Thoracic aorta (tissue), 2 donors: ENCODE data around the gene CRYBA2. TPM values are rescaled to one million over a fixed set of nuclear protein-coding genes. Genes with fewer than 3 reads are reported as not detected.

ENCODE experiments used
- ATAC-seq: fragments of 150-250 bp; one replicate; pipeline ENCODE4 v1.8.0; 2017; ENCODE audit warnings: low read depth; ENCODE audit not compliant: insufficient number of reproducible peaks, low FRiP score
- DNase-seq: peaks from one replicate; pipeline ENCODE4 v3.0.0-alpha.2; 2020; ENCODE audit warnings: low spot score
- H3K27ac ChIP-seq, 2 donors: fragments of 200-600 bp; sonication (generic); 1 replicate in 1 of 2; 2 replicates in 1 of 2; pipeline ENCODE4 v1.5.1; 2016; ENCODE audit warnings: mild to moderate bottlenecking in 2 of 2, moderate library complexity in 2 of 2
- H3K27me3 ChIP-seq: fragments of 200-600 bp; sonication (generic); replicated peaks from 2 replicates; pipeline ENCODE4 v1.6.0; 2016; ENCODE audit warnings: mild to moderate bottlenecking; ENCODE audit not compliant: insufficient read depth
- H3K36me3 ChIP-seq: fragments of 200-600 bp; sonication (generic); one replicate; pipeline ENCODE4 v1.5.1; 2016
- H3K4me1 ChIP-seq, 2 donors: fragments of 200-600 bp; sonication (generic); 1 replicate in 1 of 2; 2 replicates in 1 of 2; pipeline versions ENCODE4 v1.5.1 to v1.6.0; 2016; ENCODE audit warnings: low read depth in 2 of 2, mild to moderate bottlenecking in 1 of 2; ENCODE audit not compliant: control insufficient read depth in 1 of 2
- H3K4me3 ChIP-seq: fragments of 200-600 bp; sonication (generic); 2 replicates; pipeline ENCODE4 v1.5.1; 2016; ENCODE audit warnings: mild to moderate bottlenecking
- H3K9me3 ChIP-seq: fragments of 200-600 bp; sonication (generic); 2 replicates; pipeline ENCODE4 v1.5.1; 2016
- total RNA-seq, 2 donors: library from RNA; depleted of rRNA; stranded (reverse); fragments of >200 nt; gene quantifications; one replicate each; pipeline versions ENCODE4 v1.1.0 to v1.2.3, GENCODE V29; 2016
- TF ChIP-seq, protein P1 (sequence below): fragments of 200-600 bp; sonication (generic); IDR thresholded peaks from one replicate; pipeline ENCODE4 v1.5.1; 2019; ENCODE audit warnings: antibody characterized with exemption

Gene CRYBA2
- total RNA-seq, 2 donors from 2014 or later: not detected

DNA sequence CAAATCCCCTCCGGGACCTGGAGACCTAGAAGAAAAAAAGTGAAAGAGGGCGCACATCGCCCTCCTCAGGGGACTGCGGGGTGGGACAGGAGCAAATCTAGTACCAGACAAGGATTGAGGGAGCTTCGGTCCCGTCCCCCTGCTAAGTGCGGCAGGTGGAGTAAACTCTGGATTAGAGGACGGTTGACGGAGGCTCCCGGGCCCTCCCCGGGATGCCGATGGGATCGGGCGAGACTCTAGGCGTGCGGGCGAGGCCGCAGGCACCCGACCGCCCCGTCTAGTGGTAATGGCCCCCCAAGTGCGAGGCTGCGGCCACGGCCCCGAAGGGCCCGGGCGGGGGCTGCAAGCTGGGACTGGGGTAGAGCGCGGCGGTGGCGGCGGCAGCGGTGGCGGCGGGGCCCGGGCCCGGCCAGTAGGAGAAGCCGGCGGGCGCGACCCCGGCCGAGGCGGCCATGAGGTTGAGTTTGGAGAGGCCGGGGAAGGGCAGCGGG is 11.8 kb downstream of the CRYBA2 start:
- DNase-seq: no peak
- peaks cover 18% of the 10 kb centered on the region for H3K27me3 ChIP-seq

GRCh38 chr2:218980735-218981389 is 12.4 kb downstream of the CRYBA2 start:
- TF ChIP-seq, protein P1, sequence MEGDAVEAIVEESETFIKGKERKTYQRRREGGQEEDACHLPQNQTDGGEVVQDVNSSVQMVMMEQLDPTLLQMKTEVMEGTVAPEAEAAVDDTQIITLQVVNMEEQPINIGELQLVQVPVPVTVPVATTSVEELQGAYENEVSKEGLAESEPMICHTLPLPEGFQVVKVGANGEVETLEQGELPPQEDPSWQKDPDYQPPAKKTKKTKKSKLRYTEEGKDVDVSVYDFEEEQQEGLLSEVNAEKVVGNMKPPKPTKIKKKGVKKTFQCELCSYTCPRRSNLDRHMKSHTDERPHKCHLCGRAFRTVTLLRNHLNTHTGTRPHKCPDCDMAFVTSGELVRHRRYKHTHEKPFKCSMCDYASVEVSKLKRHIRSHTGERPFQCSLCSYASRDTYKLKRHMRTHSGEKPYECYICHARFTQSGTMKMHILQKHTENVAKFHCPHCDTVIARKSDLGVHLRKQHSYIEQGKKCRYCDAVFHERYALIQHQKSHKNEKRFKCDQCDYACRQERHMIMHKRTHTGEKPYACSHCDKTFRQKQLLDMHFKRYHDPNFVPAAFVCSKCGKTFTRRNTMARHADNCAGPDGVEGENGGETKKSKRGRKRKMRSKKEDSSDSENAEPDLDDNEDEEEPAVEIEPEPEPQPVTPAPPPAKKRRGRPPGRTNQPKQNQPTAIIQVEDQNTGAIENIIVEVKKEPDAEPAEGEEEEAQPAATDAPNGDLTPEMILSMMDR: no peak
- no peaks in the 10 kb centered on the region for H3K9me3 ChIP-seq
- H3K36me3 ChIP-seq: no peaks in the 10 kb centered on the region
- H3K27me3 ChIP-seq: peaks cover 17% of the 10 kb centered on the region
- peaks cover 20 to 37% of the 10 kb centered on the region in 2 donors for H3K4me1 ChIP-seq
- H3K4me3 ChIP-seq: peak overlapping the region; percentile 68
- H3K27ac ChIP-seq: peak overlapping the region in 1 of 2 donors; percentile 34
- ATAC-seq (no peak), DNase-seq (no peak)

More for the DNA sequence above, 11.8 kb downstream of the CRYBA2 start:
- Histone ChIP-seq H3K36me3 (no peaks in the 10 kb centered on the region), H3K4me3 (peak overlapping the region; percentile 68), H3K9me3 (no peaks in the 10 kb centered on the region), H3K4me1 (peaks cover 20 to 37% of the 10 kb centered on the region in 2 donors), H3K27ac (peak overlapping the region in 1 of 2 donors; percentile 34)
- no peak for ATAC-seq
- TF ChIP-seq, protein P1: no peak

- no peak overlapping the region for H3K27ac ChIP-seq
- ATAC-seq: no peak
- no peaks in the 10 kb centered on the region for H3K9me3 ChIP-seq
- TF ChIP-seq, protein P1: peak; percentile 86
- peaks cover 11% of the 10 kb centered on the region for H3K27me3 ChIP-seq
- peaks cover 20 to 37% of the 10 kb centered on the region in 2 donors for H3K4me1 ChIP-seq
- no peak for DNase-seq
- H3K36me3 ChIP-seq: no peaks in the 10 kb centered on the region
- H3K4me3 ChIP-seq: peak overlapping the region; percentile 40
Observed at GRCh38 chr2:218979846-218980734, 13.1 kb downstream of the CRYBA2 start.

GRCh38 chr2:218975060-218975777 is 18.0 kb downstream of the CRYBA2 start:
- TF ChIP-seq, protein P1: no peak
- H3K27ac ChIP-seq: no peak overlapping the region
- no peak for ATAC-seq
- no peak for DNase-seq
- H3K4me3 ChIP-seq: no peak overlapping the region
- no peaks in the 10 kb centered on the region for H3K9me3 ChIP-seq
- H3K27me3 ChIP-seq: no peaks in the 10 kb centered on the region
- peaks cover 0 to 5% of the 10 kb centered on the region in 2 donors for H3K4me1 ChIP-seq
- H3K36me3 ChIP-seq: no peaks in the 10 kb centered on the region
